ENCODE results near the gene RSPH10B. TPM values are rescaled to one million over a fixed set of nuclear protein-coding genes. Genes with fewer than 3 reads are reported as not detected.

The RSPH10B gene
- 0.08 to 0.33 TPM (median 0.19 TPM) in 4 of 5 replicates, not detected in the other for total RNA-seq (2022; extraction: Qiagen RNA extraction; ENCODE audit: low read depth)

GRCh38 chr7:5970347-5970911 is at the start of gene RSPH10B:
TSS of gene RSPH10B (minus strand) at chr7:5970689. CDS start at chr7:5967116, 3,573 bp downstream.

GRCh38 chr7:6008668-6009611 is 38.5 kb upstream of the RSPH10B start, which contains the start of the genes AIMP2 and PMS2:
TSS of gene AIMP2 (plus strand) at chr7:6009272. CDS start at chr7:6009364, 92 bp downstream.
TSS of gene PMS2 (minus strand) at chr7:6009049. CDS start at chr7:6009019, 30 bp downstream.

DNA sequence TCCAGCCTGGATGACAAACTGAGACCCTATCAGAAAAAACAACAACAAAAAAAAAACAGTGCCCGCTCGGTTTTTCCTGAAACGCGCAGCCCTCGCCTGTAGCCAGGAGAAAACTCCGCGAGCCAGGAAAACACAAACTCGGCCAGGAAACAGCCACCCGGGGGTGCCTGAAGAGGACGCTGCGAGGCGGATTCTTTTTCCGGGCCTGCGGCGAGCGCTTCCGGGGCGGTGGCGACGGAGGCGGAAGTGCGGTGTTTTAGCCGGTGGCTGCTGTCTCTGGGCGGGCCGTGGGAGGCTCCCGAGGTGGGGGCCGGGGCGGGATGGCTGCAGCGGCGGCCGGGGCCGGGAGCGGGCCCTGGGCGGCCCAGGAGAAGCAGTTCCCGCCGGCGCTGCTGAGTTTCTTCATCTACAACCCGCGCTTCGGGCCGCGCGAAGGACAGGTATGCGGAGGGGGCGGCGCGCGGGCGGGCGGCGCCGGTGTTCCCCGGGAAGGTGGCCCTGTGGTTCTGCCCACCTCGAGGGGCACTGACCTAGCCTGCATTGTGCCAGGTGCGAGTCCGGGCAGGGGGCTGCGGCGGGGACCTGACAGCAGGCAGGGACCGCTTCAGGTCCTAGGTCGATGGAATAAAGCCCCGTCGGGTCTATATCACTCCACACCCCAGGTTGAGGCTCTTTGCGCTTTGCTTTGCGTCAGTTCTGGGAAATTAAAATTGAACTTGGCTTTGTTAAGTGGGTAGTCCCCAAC is 71.8 kb downstream of the RSPH10B start, which contains the start of gene CCZ1:
TSS of gene CCZ1 (plus strand) at position 254 of the 745 bp plus-strand sequence. CDS start at position 321, 67 bp downstream.

Other genes with a start within 250 kb of the RSPH10B start
- gene RNF216, start 189.0 kb downstream of the RSPH10B start, total RNA-seq (2022; extraction: Qiagen RNA extraction; ENCODE audit: low read depth) = 25.3 to 28.5 TPM (median 26.5 TPM) in 5 replicates
- not detected in 5 replicates for gene OCM, start 89.9 kb downstream of the RSPH10B start, total RNA-seq (2022; extraction: Qiagen RNA extraction; ENCODE audit: low read depth)
- gene CCZ1, start 72.0 kb downstream of the RSPH10B start, total RNA-seq (2022; extraction: Qiagen RNA extraction; ENCODE audit: low read depth) = 75.8 to 84.1 TPM (median 78.6 TPM) in 5 replicates
- gene PMS2, start 38.4 kb upstream of the RSPH10B start, total RNA-seq (2022; extraction: Qiagen RNA extraction; ENCODE audit: low read depth) = 10.3 to 16.7 TPM (median 12.3 TPM) in 5 replicates
- gene AIMP2, start 38.6 kb upstream of the RSPH10B start, total RNA-seq (2022; extraction: Qiagen RNA extraction; ENCODE audit: low read depth) = 84.2 to 98.3 TPM (median 96.0 TPM) in 5 replicates
- gene ANKRD61, start 60.7 kb upstream of the RSPH10B start, total RNA-seq (2022; extraction: Qiagen RNA extraction; ENCODE audit: low read depth) = 0.38 to 0.90 TPM (median 0.61 TPM) in 5 replicates
- gene EIF2AK1, start 88.5 kb upstream of the RSPH10B start, total RNA-seq (2022; extraction: Qiagen RNA extraction; ENCODE audit: low read depth) = 65.5 to 81.6 TPM (median 74.1 TPM) in 5 replicates
- gene USP42, start 134.3 kb upstream of the RSPH10B start, total RNA-seq (2022; extraction: Qiagen RNA extraction; ENCODE audit: low read depth) = 6.4 to 8.8 TPM (median 7.8 TPM) in 5 replicates

Measured in A549 treated with CpdA at 1 μM for 4 hours (cell line).